Measurements from ENCODE around the gene HCN2.
A peak's percentile ranks its signal among the peaks of the same experiment; 100 is the strongest.
"Not testable (repeated sequence)": the region's sequence is repeated elsewhere in the genome, so short reads cannot be mapped to it uniquely, and the experiment has no call there.

The HCN2 gene

DNA sequence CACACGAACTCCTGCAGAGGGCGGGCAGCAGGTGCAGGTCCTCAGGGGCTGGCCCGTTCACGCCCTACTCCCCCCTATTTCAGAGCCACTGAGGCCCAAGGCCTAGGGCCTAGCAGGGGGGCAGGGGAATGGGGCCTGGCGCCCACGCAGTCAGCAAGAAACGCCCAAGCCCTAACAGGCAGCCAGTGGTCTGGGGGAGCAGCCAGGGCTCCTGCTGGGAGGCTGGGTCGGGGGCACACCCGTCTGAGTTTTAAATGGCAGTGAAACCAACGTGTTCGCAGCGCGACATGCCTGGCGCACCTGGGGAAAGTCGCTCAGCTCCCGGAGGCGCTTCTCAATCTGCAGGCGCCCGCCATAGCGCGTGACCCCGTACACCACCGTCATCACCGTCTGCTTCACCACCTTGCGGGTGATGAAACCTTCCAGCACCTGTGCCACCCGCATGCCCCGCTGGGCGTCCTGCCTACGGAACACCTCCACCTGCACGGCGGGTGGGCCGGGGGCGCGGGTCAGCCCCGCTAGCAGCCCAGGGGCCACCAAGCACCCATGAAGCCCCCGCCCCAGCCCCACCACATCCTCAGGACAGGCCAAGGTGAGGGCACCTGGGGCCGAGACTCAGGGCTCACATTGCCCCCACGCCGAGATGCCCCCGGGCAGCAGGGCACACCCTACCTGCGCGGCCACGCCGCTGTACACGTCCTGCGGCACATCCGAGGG lies 29.8 kb downstream of the HCN2 start:
- Histone ChIP-seq H3K4me3 (ENCODE audit: low read depth, low read length) (no peak overlapping the region), H3K36me3 (ENCODE audit: control insufficient read depth in 2 of 2, insufficient read depth in 1 of 2, low read length in 2 of 2) (peaks cover 0 to 76% of the 10 kb centered on the region in 2 experiments; a peak in 1 of 3 replicates), H3K9me3 (ENCODE audit: control insufficient read depth, insufficient read depth, low read depth, low read length) (no peaks in the 10 kb centered on the region), H3K27ac (ENCODE audit: extremely low read depth, low read depth, low read length) (no peak overlapping the region), H3K4me1 (ENCODE audit: control insufficient read depth, insufficient read depth, low read length) (no peaks in the 10 kb centered on the region)
- CTCF ChIA-PET: no interaction called here
- TF ChIP-seq, protein P1, sequence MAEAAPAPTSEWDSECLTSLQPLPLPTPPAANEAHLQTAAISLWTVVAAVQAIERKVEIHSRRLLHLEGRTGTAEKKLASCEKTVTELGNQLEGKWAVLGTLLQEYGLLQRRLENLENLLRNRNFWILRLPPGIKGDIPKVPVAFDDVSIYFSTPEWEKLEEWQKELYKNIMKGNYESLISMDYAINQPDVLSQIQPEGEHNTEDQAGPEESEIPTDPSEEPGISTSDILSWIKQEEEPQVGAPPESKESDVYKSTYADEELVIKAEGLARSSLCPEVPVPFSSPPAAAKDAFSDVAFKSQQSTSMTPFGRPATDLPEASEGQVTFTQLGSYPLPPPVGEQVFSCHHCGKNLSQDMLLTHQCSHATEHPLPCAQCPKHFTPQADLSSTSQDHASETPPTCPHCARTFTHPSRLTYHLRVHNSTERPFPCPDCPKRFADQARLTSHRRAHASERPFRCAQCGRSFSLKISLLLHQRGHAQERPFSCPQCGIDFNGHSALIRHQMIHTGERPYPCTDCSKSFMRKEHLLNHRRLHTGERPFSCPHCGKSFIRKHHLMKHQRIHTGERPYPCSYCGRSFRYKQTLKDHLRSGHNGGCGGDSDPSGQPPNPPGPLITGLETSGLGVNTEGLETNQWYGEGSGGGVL (tag by site-specific recombination; IDR thresholded peaks at IDR 0.05): no peak
- TF ChIP-seq, protein P2, sequence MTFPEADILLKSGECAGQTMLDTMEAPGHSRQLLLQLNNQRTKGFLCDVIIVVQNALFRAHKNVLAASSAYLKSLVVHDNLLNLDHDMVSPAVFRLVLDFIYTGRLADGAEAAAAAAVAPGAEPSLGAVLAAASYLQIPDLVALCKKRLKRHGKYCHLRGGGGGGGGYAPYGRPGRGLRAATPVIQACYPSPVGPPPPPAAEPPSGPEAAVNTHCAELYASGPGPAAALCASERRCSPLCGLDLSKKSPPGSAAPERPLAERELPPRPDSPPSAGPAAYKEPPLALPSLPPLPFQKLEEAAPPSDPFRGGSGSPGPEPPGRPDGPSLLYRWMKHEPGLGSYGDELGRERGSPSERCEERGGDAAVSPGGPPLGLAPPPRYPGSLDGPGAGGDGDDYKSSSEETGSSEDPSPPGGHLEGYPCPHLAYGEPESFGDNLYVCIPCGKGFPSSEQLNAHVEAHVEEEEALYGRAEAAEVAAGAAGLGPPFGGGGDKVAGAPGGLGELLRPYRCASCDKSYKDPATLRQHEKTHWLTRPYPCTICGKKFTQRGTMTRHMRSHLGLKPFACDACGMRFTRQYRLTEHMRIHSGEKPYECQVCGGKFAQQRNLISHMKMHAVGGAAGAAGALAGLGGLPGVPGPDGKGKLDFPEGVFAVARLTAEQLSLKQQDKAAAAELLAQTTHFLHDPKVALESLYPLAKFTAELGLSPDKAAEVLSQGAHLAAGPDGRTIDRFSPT (tag by site-specific recombination; IDR thresholded peaks at IDR 0.05): 0 out of 2 replicates have a peak, but pooled peaks have one; percentile 34
- POLR2A ChIA-PET: interaction anchor here (0.6 kb wide), 1 partner anchor 43 kb away, joined by 4 read pairs; the partner anchor contains the start of gene RNF126

DNA sequence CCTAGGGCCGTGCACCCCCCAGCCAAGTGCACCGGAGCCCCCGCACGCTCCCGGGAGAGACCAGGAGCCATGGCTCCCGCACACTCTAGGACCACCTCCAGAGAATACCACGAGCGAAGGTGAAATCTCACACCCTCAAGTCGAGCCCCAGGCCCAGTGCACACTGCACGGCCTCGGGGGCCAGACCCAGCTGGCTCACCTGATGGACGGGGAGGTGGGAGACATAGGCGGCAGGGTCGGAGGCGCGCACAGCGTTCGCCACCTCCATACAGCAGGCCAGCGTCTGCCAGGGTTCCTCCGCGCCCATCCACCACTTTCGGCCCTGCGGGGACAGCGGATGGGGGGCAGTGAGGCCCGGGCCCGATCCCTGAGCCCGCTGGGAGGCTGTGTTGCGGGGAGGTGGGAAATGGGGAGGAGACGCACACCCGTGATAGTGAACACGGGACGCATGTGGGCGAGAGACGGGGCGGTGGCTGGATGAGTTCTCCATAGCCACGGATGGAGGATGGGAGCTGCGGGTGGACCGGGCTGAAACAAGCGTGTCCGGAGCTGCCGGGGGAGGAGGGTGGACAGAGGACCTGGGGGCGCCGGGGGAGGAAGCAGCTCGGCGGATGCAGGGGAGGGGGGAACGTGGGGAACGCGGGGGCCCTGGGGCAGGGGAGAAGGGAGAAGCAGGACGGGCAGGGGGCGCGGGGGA lies 30.6 kb downstream of the HCN2 start:
- Histone ChIP-seq H3K27ac (ENCODE audit: extremely low read depth, low read depth, low read length) (no peak overlapping the region), H3K4me3 (ENCODE audit: low read depth, low read length) (no peak overlapping the region), H3K9me3 (ENCODE audit: control insufficient read depth, insufficient read depth, low read depth, low read length) (no peaks in the 10 kb centered on the region), H3K4me1 (ENCODE audit: control insufficient read depth, insufficient read depth, low read length) (no peaks in the 10 kb centered on the region), H3K36me3 (ENCODE audit: control insufficient read depth in 2 of 2, insufficient read depth in 1 of 2, low read length in 2 of 2) (peaks cover 0 to 78% of the 10 kb centered on the region in 2 experiments; a peak in 2 of 3 replicates)
- no peak for TF ChIP-seq ZNF785 (tag by site-specific recombination; IDR thresholded peaks at IDR 0.05)
- TF ChIP-seq SCRT2 (tag by site-specific recombination; IDR thresholded peaks at IDR 0.05): no peak
- no peak for TF ChIP-seq SP2 (tag by site-specific recombination; IDR thresholded peaks at IDR 0.05)
- TF ChIP-seq, protein P3, sequence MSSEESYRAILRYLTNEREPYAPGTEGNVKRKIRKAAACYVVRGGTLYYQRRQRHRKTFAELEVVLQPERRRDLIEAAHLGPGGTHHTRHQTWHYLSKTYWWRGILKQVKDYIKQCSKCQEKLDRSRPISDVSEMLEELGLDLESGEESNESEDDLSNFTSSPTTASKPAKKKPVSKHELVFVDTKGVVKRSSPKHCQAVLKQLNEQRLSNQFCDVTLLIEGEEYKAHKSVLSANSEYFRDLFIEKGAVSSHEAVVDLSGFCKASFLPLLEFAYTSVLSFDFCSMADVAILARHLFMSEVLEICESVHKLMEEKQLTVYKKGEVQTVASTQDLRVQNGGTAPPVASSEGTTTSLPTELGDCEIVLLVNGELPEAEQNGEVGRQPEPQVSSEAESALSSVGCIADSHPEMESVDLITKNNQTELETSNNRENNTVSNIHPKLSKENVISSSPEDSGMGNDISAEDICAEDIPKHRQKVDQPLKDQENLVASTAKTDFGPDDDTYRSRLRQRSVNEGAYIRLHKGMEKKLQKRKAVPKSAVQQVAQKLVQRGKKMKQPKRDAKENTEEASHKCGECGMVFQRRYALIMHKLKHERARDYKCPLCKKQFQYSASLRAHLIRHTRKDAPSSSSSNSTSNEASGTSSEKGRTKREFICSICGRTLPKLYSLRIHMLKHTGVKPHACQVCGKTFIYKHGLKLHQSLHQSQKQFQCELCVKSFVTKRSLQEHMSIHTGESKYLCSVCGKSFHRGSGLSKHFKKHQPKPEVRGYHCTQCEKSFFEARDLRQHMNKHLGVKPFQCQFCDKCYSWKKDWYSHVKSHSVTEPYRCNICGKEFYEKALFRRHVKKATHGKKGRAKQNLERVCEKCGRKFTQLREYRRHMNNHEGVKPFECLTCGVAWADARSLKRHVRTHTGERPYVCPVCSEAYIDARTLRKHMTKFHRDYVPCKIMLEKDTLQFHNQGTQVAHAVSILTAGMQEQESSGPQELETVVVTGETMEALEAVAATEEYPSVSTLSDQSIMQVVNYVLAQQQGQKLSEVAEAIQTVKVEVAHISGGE (tag by site-specific recombination; conservative IDR thresholded peaks at IDR 0.05; ENCODE audit: low read depth): no peak
- no peak for TF ChIP-seq ZFP41 (tag by site-specific recombination; IDR thresholded peaks at IDR 0.05; ENCODE audit: borderline replicate concordance)
- no peak for TF ChIP-seq ZNF175 (tag by site-specific recombination; IDR thresholded peaks at IDR 0.05)
- TF ChIP-seq ZNF670 (tag by site-specific recombination; IDR thresholded peaks at IDR 0.05; ENCODE audit: low read depth): no peak
- TF ChIP-seq ZNF214 (tag by site-specific recombination; IDR thresholded peaks at IDR 0.05; ENCODE audit: borderline replicate concordance): no peak
- TF ChIP-seq ZNF140 (tag by site-specific recombination; IDR thresholded peaks at IDR 0.05): no peak
- no peak for TF ChIP-seq ZNF664 (tag by site-specific recombination; IDR thresholded peaks at IDR 0.05)
- no peak for TF ChIP-seq PRDM1 (tag by site-specific recombination; IDR thresholded peaks at IDR 0.05)
- TF ChIP-seq ZNF843 (tag by site-specific recombination; IDR thresholded peaks at IDR 0.05): no peak
- TF ChIP-seq ZNF248 (tag by site-specific recombination; IDR thresholded peaks at IDR 0.05): no peak
- CTCF ChIA-PET: no interaction called here
- POLR2A ChIA-PET: no interaction called here

DNA sequence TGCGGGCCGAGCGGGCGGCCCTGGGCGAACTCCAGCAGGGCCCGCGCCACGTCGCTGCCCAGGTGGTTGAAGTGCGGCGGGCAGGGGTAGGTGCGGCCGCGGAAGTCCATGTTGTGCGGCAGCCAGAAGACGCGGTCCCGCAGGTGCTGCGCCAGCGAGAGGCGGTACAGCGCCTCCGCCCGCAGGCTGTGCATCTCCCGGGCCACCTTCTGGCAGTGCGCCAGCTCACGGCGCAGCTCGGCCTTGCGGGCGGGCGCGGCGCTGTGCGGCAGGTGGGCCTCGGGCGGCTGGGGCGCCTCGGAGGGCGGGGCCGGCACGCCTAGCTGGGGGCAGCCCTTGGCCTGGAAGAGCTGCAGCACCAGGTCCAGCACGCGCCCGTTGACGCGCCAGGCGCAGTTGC lies 31.5 kb downstream of the HCN2 start:
- H3K36me3 ChIP-seq (ENCODE audit: control insufficient read depth in 2 of 2, insufficient read depth in 1 of 2, low read length in 2 of 2): peaks cover 5 to 80% of the 10 kb centered on the region in 2 experiments; a peak in 2 of 3 replicates
- H3K4me3 ChIP-seq (ENCODE audit: low read depth, low read length); H3K27ac ChIP-seq (ENCODE audit: extremely low read depth, low read depth, low read length); CTCF ChIA-PET; H3K9me3 ChIP-seq (ENCODE audit: control insufficient read depth, insufficient read depth, low read depth, low read length); POLR2A ChIA-PET; H3K4me1 ChIP-seq (ENCODE audit: control insufficient read depth, insufficient read depth, low read length): not testable (repeated sequence)
